Activated CD4-positive, alpha-beta memory T cell treated with anti-CD3 and anti-CD28 coated beads, Interleukin-2, amount 10 ng/mL, durations not matched to agents 7 days and 5 days (primary cell): Measurements from ENCODE around the gene MBD5. TPM values are rescaled to one million over a fixed set of nuclear protein-coding genes. Genes with fewer than 3 reads are reported as not detected.
"Not testable (repeated sequence)": the region's sequence is repeated elsewhere in the genome, so short reads cannot be mapped to it uniquely, and the experiment has no call there.

ENCODE experiments used
- CTCF ChIA-PET: fragments of 350-600 bp; sonication (Branson Sonifier 250); formaldehyde crosslinking; loops from one replicate; lab custom pipeline; 2021; ENCODE audit warnings: antibody characterized with exemption, inconsistent platforms; lab: Charles Lee
- POLR2A ChIA-PET: fragments of 350-600 bp; sonication (Branson Sonifier 250); formaldehyde crosslinking; loops from one replicate; lab custom pipeline; 2021; ENCODE audit warnings: antibody characterized with exemption; lab: Charles Lee
- DNase-seq: peaks from one replicate; pipeline ENCODE4 v3.0.0-alpha.2; 2020
- H3K27ac Mint-ChIP-seq: one replicate; pipeline ENCODE4 v1.8.0; 2021; ENCODE audit warnings: mild to moderate bottlenecking, mixed read lengths
- H3K27me3 Mint-ChIP-seq: one replicate; pipeline ENCODE4 v1.8.0; 2021; ENCODE audit warnings: mixed read lengths
- H3K36me3 Mint-ChIP-seq: one replicate; pipeline ENCODE4 v1.8.0; 2021; ENCODE audit warnings: low read depth, mixed read lengths
- H3K4me1 Mint-ChIP-seq: one replicate; pipeline ENCODE4 v1.8.0; 2021; ENCODE audit warnings: mixed read lengths
- H3K4me3 Mint-ChIP-seq: one replicate; pipeline ENCODE4 v1.8.0; 2021; ENCODE audit warnings: mild to moderate bottlenecking, mixed read lengths
- H3K9me3 Mint-ChIP-seq: one replicate; pipeline ENCODE4 v1.8.0; 2021; ENCODE audit warnings: mixed read lengths
- total RNA-seq, 2 experiments: library from RNA; stranded (reverse); gene quantifications; one replicate each; pipeline ENCODE4 v1.2.3, GENCODE V29; 2021

Gene MBD5
- total RNA-seq, 2 experiments from 2014 or later = 30.7 to 35.8 TPM

DNA sequence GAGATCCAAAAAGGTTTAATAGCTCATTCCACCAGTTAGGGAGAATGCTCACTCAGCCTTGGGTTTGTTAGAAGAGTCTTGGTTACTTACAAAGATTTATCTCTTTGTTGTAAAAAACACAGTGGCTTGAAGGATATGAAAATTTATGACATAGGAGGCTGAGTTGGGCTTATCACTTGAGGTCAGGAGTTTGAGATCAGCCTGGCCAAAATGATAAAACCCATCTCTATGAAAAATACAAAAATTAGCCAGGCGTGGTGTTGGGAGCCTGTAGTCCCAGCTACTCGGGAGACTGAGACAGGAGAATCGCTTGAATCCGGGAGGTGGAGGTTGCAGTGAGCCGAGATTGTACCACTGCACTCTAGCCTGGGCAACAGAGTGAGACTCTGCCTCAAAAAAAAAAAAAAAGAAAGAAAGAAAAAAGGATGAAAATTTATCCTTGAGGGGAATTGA, 522.2 kb downstream of the MBD5 start:
- not testable (repeated sequence) for H3K27me3 Mint-ChIP-seq, H3K4me3 Mint-ChIP-seq, H3K9me3 Mint-ChIP-seq, H3K27ac Mint-ChIP-seq, H3K36me3 Mint-ChIP-seq, DNase-seq
- CTCF ChIA-PET = interaction anchor here (1.9 kb wide), 1 partner anchor 19 kb away, joined by 5 read pairs; no protein-coding TSS in a partner anchor
- H3K4me1 Mint-ChIP-seq = peaks cover 36% of the 10 kb centered on the region
- POLR2A ChIA-PET = interaction anchor here (1.5 to 3.5 kb wide), 2 partner anchors 10 to 19 kb away, joined by 3 to 15 read pairs; no protein-coding TSS in a partner anchor

GRCh38 chr2:148545390-148546256, 524.7 kb downstream of the MBD5 start:
- POLR2A ChIA-PET = interaction anchor here (0.7 to 3.5 kb wide), 3 partner anchors 7 to 21 kb away, joined by 3 to 15 read pairs (median 5); no protein-coding TSS in a partner anchor
- Mint-ChIP-seq H3K36me3 (peaks cover 3% of the 10 kb centered on the region), H3K4me1 (peaks cover 29% of the 10 kb centered on the region), H3K27ac (peak overlapping the region; percentile 61), H3K27me3 (no peaks in the 10 kb centered on the region), H3K9me3 (no peaks in the 10 kb centered on the region), H3K4me3 (no peak overlapping the region)
- CTCF ChIA-PET = no interaction called here
- no peak for DNase-seq

GRCh38 chr2:148546270-148546669, 525.4 kb downstream of the MBD5 start:
- no peak for DNase-seq
- Mint-ChIP-seq H3K9me3 (no peaks in the 10 kb centered on the region), H3K27me3 (no peaks in the 10 kb centered on the region), H3K4me3 (no peak overlapping the region), H3K4me1 (peaks cover 24% of the 10 kb centered on the region), H3K36me3 (no peaks in the 10 kb centered on the region), H3K27ac (peak overlapping the region; percentile 61)
- ChIA-PET CTCF (no interaction called here), POLR2A (interaction anchor here (0.7 to 1.2 kb wide), 3 partner anchors 19 to 100 kb away, joined by 3 to 5 read pairs (median 3); no protein-coding TSS in a partner anchor)

GRCh38 chr2:148548716-148549400, 528.0 kb downstream of the MBD5 start:
- H3K4me1 Mint-ChIP-seq = peaks cover 25% of the 10 kb centered on the region
- ChIA-PET CTCF (no interaction called here), POLR2A (interaction anchor here (0.6 kb wide), 1 partner anchor 8 kb away, joined by 3 read pairs; no protein-coding TSS in a partner anchor)

DNA sequence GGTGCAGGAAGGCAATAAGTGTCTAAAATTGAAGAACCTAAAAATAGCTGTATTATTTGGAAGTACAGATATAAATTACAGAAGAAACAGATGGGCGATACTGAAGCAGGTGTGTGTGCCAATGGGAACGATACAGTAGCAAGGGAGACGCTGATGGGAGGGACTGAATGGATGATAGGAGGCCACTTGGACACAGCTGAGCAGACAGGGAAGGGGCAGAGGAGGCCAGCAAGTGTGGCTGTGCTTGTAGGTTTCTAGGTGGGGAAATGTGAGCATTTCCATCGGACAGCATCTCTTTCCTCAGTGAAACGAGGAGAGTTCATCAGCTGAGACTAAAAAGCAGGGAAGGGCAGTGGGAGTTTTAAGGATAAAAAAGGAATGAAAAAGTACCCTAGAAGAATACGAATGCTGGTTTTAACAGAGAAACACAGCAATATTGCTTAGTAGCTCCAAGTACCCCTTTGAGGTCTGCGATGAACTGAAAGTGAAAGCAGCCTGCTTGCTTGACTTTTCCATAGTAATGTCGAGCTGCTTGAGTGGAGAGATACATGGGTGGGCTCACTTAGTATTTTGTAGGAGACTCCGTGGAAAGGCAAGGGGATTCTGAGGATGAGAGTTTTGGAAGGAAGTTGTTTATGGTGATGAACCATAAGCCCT, 531.9 kb downstream of the MBD5 start:
- H3K27ac Mint-ChIP-seq = no peak overlapping the region
- no peaks in the 10 kb centered on the region for H3K27me3 Mint-ChIP-seq
- no peaks in the 10 kb centered on the region for H3K36me3 Mint-ChIP-seq
- CTCF ChIA-PET = interaction anchor here (0.6 to 2.8 kb wide), 6 partner anchors 14 to 290 kb away, joined by 3 to 15 read pairs (median 6); no protein-coding TSS in a partner anchor
- H3K4me1 Mint-ChIP-seq = peaks cover 1% of the 10 kb centered on the region
- H3K9me3 Mint-ChIP-seq = no peaks in the 10 kb centered on the region
- peak; percentile 45 for DNase-seq
- H3K4me3 Mint-ChIP-seq = no peak overlapping the region
- POLR2A ChIA-PET = interaction anchor here (0.7 to 2.7 kb wide), 10 partner anchors 9 to 107 kb away, joined by 3 to 15 read pairs (median 8); no protein-coding TSS in a partner anchor

More at GRCh38 chr2:148548716-148549400, 528.0 kb downstream of the MBD5 start:
- no peak for DNase-seq
- Mint-ChIP-seq H3K9me3 (no peaks in the 10 kb centered on the region), H3K36me3 (no peaks in the 10 kb centered on the region), H3K27me3 (no peaks in the 10 kb centered on the region), H3K4me3 (no peak overlapping the region), H3K27ac (no peak overlapping the region)

- no peak for DNase-seq
- POLR2A ChIA-PET = interaction anchor here (0.6 to 2.7 kb wide), 12 partner anchors 10 to 160 kb away, joined by 3 to 15 read pairs (median 6); partner anchors contain the start of gene EPC2
- no peaks in the 10 kb centered on the region for H3K36me3 Mint-ChIP-seq
- H3K9me3 Mint-ChIP-seq = no peaks in the 10 kb centered on the region
- H3K4me3 Mint-ChIP-seq = no peak overlapping the region
- H3K27ac Mint-ChIP-seq = no peak overlapping the region
- no peaks in the 10 kb centered on the region for H3K27me3 Mint-ChIP-seq
- peaks cover 1% of the 10 kb centered on the region for H3K4me1 Mint-ChIP-seq
- CTCF ChIA-PET = interaction anchor here (0.6 to 2.8 kb wide), 5 partner anchors 14 to 290 kb away, joined by 4 to 15 read pairs (median 7); no protein-coding TSS in a partner anchor
Observed at GRCh38 chr2:148553332-148553887, 532.5 kb downstream of the MBD5 start.

GRCh38 chr2:148554459-148555247, 533.8 kb downstream of the MBD5 start:
- POLR2A ChIA-PET = interaction anchor here (1.0 to 2.7 kb wide), 4 partner anchors 11 to 89 kb away, joined by 3 to 15 read pairs (median 10); partner anchors contain the start of gene EPC2
- no peak overlapping the region for H3K27ac Mint-ChIP-seq
- DNase-seq = no peak
- H3K4me1 Mint-ChIP-seq = peaks cover 1% of the 10 kb centered on the region
- no peaks in the 10 kb centered on the region for H3K27me3 Mint-ChIP-seq
- H3K9me3 Mint-ChIP-seq = no peaks in the 10 kb centered on the region
- no peak overlapping the region for H3K4me3 Mint-ChIP-seq
- no peaks in the 10 kb centered on the region for H3K36me3 Mint-ChIP-seq
- CTCF ChIA-PET = interaction anchor here (2.1 kb wide), 1 partner anchor 15 kb away, joined by 8 read pairs; no protein-coding TSS in a partner anchor

DNA sequence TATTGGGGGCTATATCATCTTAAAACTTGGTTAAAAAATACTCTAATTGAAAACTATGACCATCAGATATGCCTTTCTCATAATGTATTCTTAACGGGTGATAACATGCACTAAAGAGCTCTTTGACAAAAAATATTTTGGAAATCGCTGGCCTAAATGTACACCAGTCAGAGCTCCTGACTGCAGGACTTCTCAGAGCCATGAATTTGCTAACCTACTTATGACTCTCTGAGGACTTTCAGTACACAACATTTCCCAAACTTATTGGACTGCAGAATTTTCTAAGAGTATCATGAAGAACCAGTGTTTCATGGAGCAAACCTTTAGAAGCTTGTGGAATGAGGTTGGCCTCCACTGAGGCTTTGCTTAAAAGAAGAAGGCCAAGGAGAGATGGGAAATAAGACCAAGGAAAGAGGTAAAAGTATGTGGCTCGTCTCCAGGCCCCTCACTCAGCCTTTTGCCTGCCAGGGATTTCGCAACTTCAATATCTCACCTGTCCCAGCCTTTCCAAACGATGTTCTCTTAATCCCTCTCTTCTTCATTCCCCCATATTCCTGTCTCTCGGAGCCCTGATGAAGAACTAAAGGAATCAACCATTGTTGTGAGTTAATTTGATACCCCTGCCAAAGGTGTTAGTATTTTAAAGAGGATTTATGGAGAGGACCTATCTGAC, 534.9 kb downstream of the MBD5 start:
- Mint-ChIP-seq H3K27ac (no peak overlapping the region), H3K4me1 (peaks cover 1% of the 10 kb centered on the region), H3K9me3 (no peaks in the 10 kb centered on the region), H3K36me3 (no peaks in the 10 kb centered on the region), H3K27me3 (no peaks in the 10 kb centered on the region), H3K4me3 (no peak overlapping the region)
- no peak for DNase-seq
- ChIA-PET CTCF (no interaction called here), POLR2A (no interaction called here)

DNA sequence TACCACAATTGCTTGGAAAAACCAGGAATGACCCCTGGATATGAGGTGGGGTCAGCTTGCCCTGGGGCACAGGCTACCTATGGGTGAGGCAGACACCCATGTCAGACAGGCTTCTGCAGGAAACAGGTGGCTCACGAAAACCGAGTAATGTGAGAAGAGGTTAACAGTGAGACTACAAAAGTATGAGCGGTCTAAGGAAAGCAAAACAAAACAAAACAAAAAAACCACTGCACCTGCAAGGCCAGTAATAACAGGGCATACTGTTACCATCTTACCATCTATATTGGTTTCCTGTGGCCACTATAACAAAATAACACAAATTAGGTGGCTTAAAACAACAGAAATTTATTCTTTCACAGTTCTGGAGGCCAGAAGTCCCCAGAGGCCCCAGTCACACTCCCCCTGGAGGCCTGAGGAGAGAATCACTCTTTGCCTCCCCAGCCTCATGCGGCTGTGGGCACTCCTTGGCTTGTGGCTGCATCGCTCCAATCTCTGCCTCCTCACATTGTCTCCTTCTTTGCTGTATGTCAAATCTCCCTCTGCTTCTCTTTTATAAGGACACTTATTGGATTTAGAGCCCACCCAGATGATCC, 537.0 kb downstream of the MBD5 start:
- Mint-ChIP-seq H3K4me3 (no peak overlapping the region), H3K4me1 (no peaks in the 10 kb centered on the region), H3K27ac (no peak overlapping the region), H3K9me3 (no peaks in the 10 kb centered on the region), H3K27me3 (no peaks in the 10 kb centered on the region), H3K36me3 (no peaks in the 10 kb centered on the region)
- ChIA-PET CTCF (no interaction called here), POLR2A (no interaction called here)
- no peak for DNase-seq

DNA sequence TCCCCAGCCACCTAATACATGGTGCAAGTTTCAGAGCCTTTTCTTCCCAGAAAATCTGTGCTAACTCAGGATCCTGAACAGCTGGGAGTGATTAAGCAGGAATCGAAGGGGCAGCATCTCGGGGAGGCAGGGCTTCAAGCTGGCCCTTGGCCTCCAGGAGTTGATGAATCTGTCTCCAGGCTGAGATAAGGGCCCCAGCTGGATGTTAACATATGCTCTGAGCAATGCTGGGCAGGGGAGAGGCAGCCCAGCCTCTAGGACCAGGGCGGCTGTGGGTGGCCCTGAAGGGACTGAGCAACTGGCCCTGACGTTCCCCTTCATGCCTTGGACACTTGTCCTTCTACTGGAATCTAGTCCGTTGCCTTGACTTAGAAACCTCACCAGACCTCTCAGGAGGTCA, 539.6 kb downstream of the MBD5 start:
- Mint-ChIP-seq H3K27me3 (peaks cover 9% of the 10 kb centered on the region), H3K4me1 (no peaks in the 10 kb centered on the region), H3K4me3 (no peak overlapping the region), H3K36me3 (no peaks in the 10 kb centered on the region), H3K27ac (no peak overlapping the region), H3K9me3 (no peaks in the 10 kb centered on the region)
- POLR2A ChIA-PET = interaction anchor here (1.2 kb wide), 1 partner anchor 81 kb away, joined by 3 read pairs; no protein-coding TSS in a partner anchor
- DNase-seq = no peak
- CTCF ChIA-PET = no interaction called here

GRCh38 chr2:148561389-148561788, 540.5 kb downstream of the MBD5 start:
- no peaks in the 10 kb centered on the region for H3K4me1 Mint-ChIP-seq
- no peak overlapping the region for H3K27ac Mint-ChIP-seq
- DNase-seq = no peak
- no peaks in the 10 kb centered on the region for H3K36me3 Mint-ChIP-seq
- H3K27me3 Mint-ChIP-seq = peaks cover 13% of the 10 kb centered on the region
- no peaks in the 10 kb centered on the region for H3K9me3 Mint-ChIP-seq
- ChIA-PET CTCF (no interaction called here), POLR2A (no interaction called here)
- no peak overlapping the region for H3K4me3 Mint-ChIP-seq
